KMS-11 (cell line): Measurements from ENCODE around the gene TMEM134.
A peak's percentile ranks its signal among the peaks of the same experiment; 100 is the strongest.
"Not testable (repeated sequence)": the region's sequence is repeated elsewhere in the genome, so short reads cannot be mapped to it uniquely, and the experiment has no call there.

Experiments used
- H2AFZ ChIP-seq: fragments of 200-600 bp; sonication (generic); 2 replicates; pipeline ENCODE4 v1.6.1; 2016; ENCODE audit warnings: antibody characterized with exemption, mixed run types, low read depth
- H3K27ac ChIP-seq: fragments of 200-600 bp; sonication (generic); 2 replicates; pipeline ENCODE4 v1.6.1; 2016; ENCODE audit warnings: mild to moderate bottlenecking, mixed run types
- H3K27me3 ChIP-seq: fragments of 200-600 bp; sonication (generic); 2 replicates; pipeline ENCODE4 v1.6.1; 2017; ENCODE audit warnings: mild to moderate bottlenecking, low read depth, mixed run types, moderate library complexity; ENCODE audit not compliant: insufficient read depth
- H3K36me3 ChIP-seq: fragments of 200-600 bp; sonication (generic); 2 replicates; pipeline ENCODE4 v1.6.1; 2017; ENCODE audit warnings: mild to moderate bottlenecking, mixed run types; ENCODE audit not compliant: insufficient read depth
- H3K4me1 ChIP-seq: fragments of 200-600 bp; sonication (generic); 2 replicates; pipeline ENCODE4 v1.6.1; 2016; ENCODE audit warnings: mild to moderate bottlenecking, low read depth, mixed run types; ENCODE audit not compliant: poor library complexity, severe bottlenecking
- H3K4me2 ChIP-seq: fragments of 200-600 bp; sonication (generic); 2 replicates; pipeline ENCODE4 v1.7.0; 2016; ENCODE audit warnings: mild to moderate bottlenecking, mixed run types
- H3K4me3 ChIP-seq: fragments of 200-600 bp; sonication (generic); IDR thresholded peaks from 2 replicates; pipeline ENCODE4 v1.6.1; 2017; ENCODE audit warnings: low read depth, low read length, mixed read lengths; ENCODE audit not compliant: insufficient read depth
- H3K79me2 ChIP-seq: fragments of 200-600 bp; sonication (generic); 2 replicates; pipeline ENCODE4 v1.6.1; 2016; ENCODE audit warnings: low read depth, mixed run types; ENCODE audit not compliant: insufficient read depth
- H3K9ac ChIP-seq: fragments of 200-600 bp; sonication (generic); 2 replicates; pipeline ENCODE4 v1.6.1; 2016; ENCODE audit warnings: mild to moderate bottlenecking, mixed run types
- H4K20me1 ChIP-seq: fragments of 200-600 bp; sonication (generic); 2 replicates; pipeline ENCODE4 v1.6.1; 2016; ENCODE audit warnings: mild to moderate bottlenecking, mixed run types; ENCODE audit not compliant: insufficient read depth
- CTCF ChIP-seq: fragments of 200-600 bp; sonication (generic); conservative IDR thresholded peaks from 2 replicates; pipeline ENCODE4 v1.6.1; 2017; ENCODE audit warnings: low read depth, mild to moderate bottlenecking, antibody characterized with exemption, low read length, moderate library complexity, mixed read lengths

The TMEM134 gene

GRCh38 chr11:67431346-67432249 is 37.5 kb downstream of the TMEM134 start:
- Histone ChIP-seq H3K27ac (no peak overlapping the region), H3K4me1 (peaks cover 8% of the 10 kb centered on the region), H3K9ac (no peak overlapping the region), H2AFZ (no peak overlapping the region), H3K4me3 (no peak overlapping the region), H3K4me2 (no peak overlapping the region), H3K36me3 (no peaks in the 10 kb centered on the region), H4K20me1 (no peaks in the 10 kb centered on the region), H3K79me2 (peaks cover 19% of the 10 kb centered on the region), H3K27me3 (no peaks in the 10 kb centered on the region)
- TF ChIP-seq CTCF, result no peak

GRCh38 chr11:67429722-67430121 is 39.3 kb downstream of the TMEM134 start:
- Histone ChIP-seq H3K27ac (no peak overlapping the region), H3K79me2 (peaks cover 19% of the 10 kb centered on the region), H3K36me3 (no peaks in the 10 kb centered on the region), H2AFZ (no peak overlapping the region), H3K4me2 (no peak overlapping the region; the same call in 1 of the 2 replicates), H3K4me1 (peaks cover 8% of the 10 kb centered on the region), H4K20me1 (no peaks in the 10 kb centered on the region), H3K4me3 (no peak overlapping the region), H3K27me3 (no peaks in the 10 kb centered on the region), H3K9ac (no peak overlapping the region)
- no peak for TF ChIP-seq CTCF

- Histone ChIP-seq H3K9ac (peak overlapping the region; percentile 77), H3K4me3 (no peak overlapping the region), H3K4me1 (peaks cover 8% of the 10 kb centered on the region), H3K4me2 (peak overlapping the region; percentile 71), H4K20me1 (no peaks in the 10 kb centered on the region), H3K79me2 (peaks cover 19% of the 10 kb centered on the region), H3K27me3 (no peaks in the 10 kb centered on the region), H2AFZ (no peak overlapping the region), H3K27ac (no peak overlapping the region), H3K36me3 (no peaks in the 10 kb centered on the region)
- TF ChIP-seq CTCF, result no peak
These were observed 39.9 kb downstream of the TMEM134 start for GRCh38 chr11:67429038-67429668.

GRCh38 chr11:67428052-67429001 is 40.7 kb downstream of the TMEM134 start, which contains the start of gene RPS6KB2:
Gene RPS6KB2 (plus strand): TSS chr11:67428494. CDS start chr11:67428546, 52 bp downstream.
- TF ChIP-seq CTCF, result no peak
- no peaks in the 10 kb centered on the region for H3K36me3 ChIP-seq
- H3K27me3 ChIP-seq, result no peaks in the 10 kb centered on the region
- peaks cover 19% of the 10 kb centered on the region for H3K79me2 ChIP-seq
- H3K4me1 ChIP-seq, result peaks cover 8% of the 10 kb centered on the region
- H3K27ac ChIP-seq, result peak within 1 kb of the TSS; percentile 72
- peak within 1 kb of the TSS; percentile 74 for H2AFZ ChIP-seq
- H4K20me1 ChIP-seq, result no peaks in the 10 kb centered on the region
- H3K4me2 ChIP-seq, result peak within 1 kb of the TSS; percentile 71
- H3K9ac ChIP-seq, result peak within 1 kb of the TSS; percentile 77
- H3K4me3 ChIP-seq, result no peak within 1 kb of the TSS

- Histone ChIP-seq H3K79me2 (peaks cover 19% of the 10 kb centered on the region), H3K9ac (peak overlapping the region; percentile 77; the same call in 1 of the 2 replicates), H3K4me2 (peak overlapping the region; percentile 59), H2AFZ (peak overlapping the region; percentile 74), H3K27ac (peak overlapping the region; percentile 72)
- H3K4me1 ChIP-seq, H3K4me3 ChIP-seq, H3K36me3 ChIP-seq, H4K20me1 ChIP-seq, H3K27me3 ChIP-seq: not testable (repeated sequence)
These were observed 41.6 kb downstream of the TMEM134 start for GRCh38 chr11:67427364-67427859.
